ENCODE measurements around the gene CDKAL1.

The CDKAL1 gene

DNA sequence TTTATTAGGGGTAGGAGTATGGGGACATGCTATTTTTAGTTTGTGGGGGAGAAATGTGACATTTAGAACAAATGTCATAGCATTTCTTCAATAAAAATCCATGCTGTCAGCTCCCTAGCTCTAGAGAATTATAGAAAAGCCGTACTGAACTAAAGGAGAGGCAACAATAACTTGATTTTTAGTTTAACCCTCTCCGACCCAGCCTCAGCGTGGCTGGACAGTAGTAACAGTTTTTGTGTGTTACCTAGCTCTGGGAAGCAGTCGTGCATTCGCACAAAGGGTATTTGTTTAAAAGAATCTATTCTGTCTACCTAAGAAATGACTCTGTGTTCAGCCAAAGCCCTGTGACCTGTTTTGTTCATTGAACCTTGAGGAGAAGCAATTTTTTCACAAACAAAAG, 616.9 kb downstream of the CDKAL1 start:
- Histone ChIP-seq H3K36me3 (ENCODE audit: control insufficient read depth in 1 of 2, insufficient read depth in 2 of 2, low read depth in 1 of 2, low read length in 2 of 2) (no peaks in the 10 kb centered on the region), H3K9ac (ENCODE audit: low read length) (no peak overlapping the region), H2BK120ac (ENCODE audit: low read depth, low read length) (no peak overlapping the region), H2AFZ (ENCODE audit: low read depth, low read length) (no peak overlapping the region), H2AK5ac (ENCODE audit: low read length, severe bottlenecking) (no peak overlapping the region), H2BK12ac (ENCODE audit: low read length in 2 of 2) (no peak overlapping the region), H3K79me1 (replicated peaks; ENCODE audit: low read length, poor library complexity, severe bottlenecking) (peaks cover 2% of the 10 kb centered on the region), H4K8ac (ENCODE audit: low read length) (no peak overlapping the region), H3K4me3 (ENCODE audit: insufficient read depth in 1 of 2, low read depth in 1 of 2, low read length in 2 of 2) (no peak overlapping the region), H3K18ac (ENCODE audit: low read depth in 1 of 2, low read length in 2 of 2) (no peak overlapping the region), H4K91ac (ENCODE audit: low read length) (no peak overlapping the region), H2BK15ac (ENCODE audit: low read depth, poor library complexity, severe bottlenecking) (no peak overlapping the region), H3K27me3 (ENCODE audit: control insufficient read depth in 1 of 2, insufficient read depth in 1 of 2, low read length in 2 of 2) (no peaks in the 10 kb centered on the region), H3K4me2 (ENCODE audit: low read length, poor library complexity, severe bottlenecking) (no peak overlapping the region), H2BK5ac (ENCODE audit: low read depth, low read length, poor library complexity, severe bottlenecking) (no peak overlapping the region), H3K27ac (ENCODE audit: low read length, poor library complexity, severe bottlenecking) (no peak overlapping the region), H3K23ac (ENCODE audit: low read length in 2 of 2) (no peak overlapping the region), H3K4ac (ENCODE audit: low read depth in 1 of 2, low read length in 2 of 2) (no peak overlapping the region), H3K4me1 (ENCODE audit: control insufficient read depth, insufficient read depth, low read depth, low read length) (no peaks in the 10 kb centered on the region), H3K9me3 (ENCODE audit: control insufficient read depth, low read length) (no peaks in the 10 kb centered on the region), H3K14ac (ENCODE audit: low read length in 2 of 2) (no peak overlapping the region)
- WGBS, result 100% methylated on average over 3 of the region's 5 CpGs
- no peak for DNase-seq

DNA sequence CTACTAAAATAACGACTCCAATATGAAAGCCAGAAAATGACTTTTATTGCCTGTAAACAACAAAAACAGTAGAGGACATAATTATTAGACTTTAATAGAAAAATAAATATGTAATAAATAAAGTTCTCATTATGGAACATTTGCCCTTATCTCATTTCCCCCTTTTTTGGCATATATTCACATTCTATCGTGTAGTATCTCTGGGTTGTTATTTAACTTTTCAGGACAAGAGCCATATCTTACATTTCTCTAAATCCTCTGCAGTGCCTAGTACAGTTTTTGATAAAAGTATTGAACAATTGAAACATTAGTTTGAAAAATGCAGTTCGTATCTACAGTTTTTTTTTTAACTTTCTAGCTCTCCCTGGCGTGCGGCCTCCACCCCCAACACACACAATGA, 617.3 kb downstream of the CDKAL1 start:
- H3K9ac ChIP-seq (ENCODE audit: low read length), result no peak overlapping the region
- no peaks in the 10 kb centered on the region for H3K36me3 ChIP-seq (ENCODE audit: control insufficient read depth in 1 of 2, insufficient read depth in 2 of 2, low read depth in 1 of 2, low read length in 2 of 2)
- H2BK15ac ChIP-seq (ENCODE audit: low read depth, poor library complexity, severe bottlenecking), result no peak overlapping the region
- no peak for DNase-seq
- WGBS, result 95% methylated on average over 3 of the region's 5 CpGs
- no peak overlapping the region for H3K4me2 ChIP-seq (ENCODE audit: low read length, poor library complexity, severe bottlenecking)
- H3K79me1 ChIP-seq (replicated peaks; ENCODE audit: low read length, poor library complexity, severe bottlenecking), result peaks cover 2% of the 10 kb centered on the region
- H3K9me3 ChIP-seq (ENCODE audit: control insufficient read depth, low read length), result no peaks in the 10 kb centered on the region
- H3K4me1 ChIP-seq (ENCODE audit: control insufficient read depth, insufficient read depth, low read depth, low read length), result no peaks in the 10 kb centered on the region
- no peak overlapping the region for H3K27ac ChIP-seq (ENCODE audit: low read length, poor library complexity, severe bottlenecking)
- H3K18ac ChIP-seq (ENCODE audit: low read depth in 1 of 2, low read length in 2 of 2), result no peak overlapping the region
- no peak overlapping the region for H4K8ac ChIP-seq (ENCODE audit: low read length)
- no peak overlapping the region for H4K91ac ChIP-seq (ENCODE audit: low read length)
- no peak overlapping the region for H2AK5ac ChIP-seq (ENCODE audit: low read length, severe bottlenecking)
- no peak overlapping the region for H2BK5ac ChIP-seq (ENCODE audit: low read depth, low read length, poor library complexity, severe bottlenecking)
- H2BK12ac ChIP-seq (ENCODE audit: low read length in 2 of 2), result no peak overlapping the region
- H3K4ac ChIP-seq (ENCODE audit: low read depth in 1 of 2, low read length in 2 of 2), result no peak overlapping the region
- H2BK120ac ChIP-seq (ENCODE audit: low read depth, low read length), result no peak overlapping the region
- no peak overlapping the region for H3K14ac ChIP-seq (ENCODE audit: low read length in 2 of 2)
- no peaks in the 10 kb centered on the region for H3K27me3 ChIP-seq (ENCODE audit: control insufficient read depth in 1 of 2, insufficient read depth in 1 of 2, low read length in 2 of 2)
- H3K4me3 ChIP-seq (ENCODE audit: insufficient read depth in 1 of 2, low read depth in 1 of 2, low read length in 2 of 2), result no peak overlapping the region
- H3K23ac ChIP-seq (ENCODE audit: low read length in 2 of 2), result no peak overlapping the region
- H2AFZ ChIP-seq (ENCODE audit: low read depth, low read length), result no peak overlapping the region

DNA sequence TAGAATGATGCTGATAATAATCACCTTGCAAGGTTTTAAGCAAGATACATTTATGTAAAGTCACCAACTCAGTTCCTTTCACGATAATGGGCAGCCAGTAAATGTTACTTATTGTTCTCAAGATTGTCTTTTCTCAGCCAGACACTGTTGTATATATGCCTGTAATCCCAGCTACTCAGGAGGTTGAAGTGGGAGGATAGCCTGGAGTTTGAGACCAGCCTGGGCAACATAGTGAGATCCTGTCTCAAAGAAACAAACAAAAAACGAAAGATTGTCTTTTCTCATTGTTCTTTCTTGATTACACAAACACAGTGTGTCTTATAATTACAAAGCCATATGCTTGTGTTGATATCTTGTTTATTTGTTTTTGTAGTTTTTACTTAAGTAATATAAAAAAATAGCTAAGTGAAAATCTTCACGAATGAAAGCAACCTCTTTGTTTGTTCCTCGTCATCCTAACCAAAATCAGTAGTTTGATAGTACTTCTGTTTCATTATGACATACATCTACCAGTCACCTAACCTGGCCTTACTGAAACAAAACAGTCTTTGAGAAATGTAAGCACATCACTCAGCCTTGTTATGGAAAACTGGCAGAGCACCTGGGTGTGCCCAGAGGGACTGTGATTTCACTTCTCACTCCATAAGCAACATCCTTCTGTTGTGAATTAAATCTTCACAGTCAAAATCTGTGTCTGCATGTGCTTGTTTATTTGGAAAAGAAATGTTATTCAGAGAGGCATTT, 623.1 kb downstream of the CDKAL1 start:
- Histone ChIP-seq H3K79me1 (replicated peaks; ENCODE audit: low read length, poor library complexity, severe bottlenecking) (peaks cover 2% of the 10 kb centered on the region), H3K9me3 (ENCODE audit: control insufficient read depth, low read length) (no peaks in the 10 kb centered on the region), H3K4me2 (ENCODE audit: low read length, poor library complexity, severe bottlenecking) (no peak overlapping the region), H3K4me1 (ENCODE audit: control insufficient read depth, insufficient read depth, low read depth, low read length) (no peaks in the 10 kb centered on the region), H3K27ac (ENCODE audit: low read length, poor library complexity, severe bottlenecking) (no peak overlapping the region), H3K4me3 (ENCODE audit: insufficient read depth in 1 of 2, low read depth in 1 of 2, low read length in 2 of 2) (no peak overlapping the region), H3K14ac (ENCODE audit: low read length in 2 of 2) (no peak overlapping the region), H4K91ac (ENCODE audit: low read length) (no peak overlapping the region), H2BK5ac (ENCODE audit: low read depth, low read length, poor library complexity, severe bottlenecking) (no peak overlapping the region), H3K9ac (ENCODE audit: low read length) (no peak overlapping the region), H2AK5ac (ENCODE audit: low read length, severe bottlenecking) (no peak overlapping the region), H2AFZ (ENCODE audit: low read depth, low read length) (no peak overlapping the region), H2BK15ac (ENCODE audit: low read depth, poor library complexity, severe bottlenecking) (no peak overlapping the region), H3K27me3 (ENCODE audit: control insufficient read depth in 1 of 2, insufficient read depth in 1 of 2, low read length in 2 of 2) (no peaks in the 10 kb centered on the region), H4K8ac (ENCODE audit: low read length) (no peak overlapping the region), H2BK12ac (ENCODE audit: low read length in 2 of 2) (no peak overlapping the region), H3K18ac (ENCODE audit: low read depth in 1 of 2, low read length in 2 of 2) (peak overlapping the region in 1 of 2 experiments; percentile 30), H3K23ac (ENCODE audit: low read length in 2 of 2) (no peak overlapping the region), H3K4ac (ENCODE audit: low read depth in 1 of 2, low read length in 2 of 2) (no peak overlapping the region), H3K36me3 (ENCODE audit: control insufficient read depth in 1 of 2, insufficient read depth in 2 of 2, low read depth in 1 of 2, low read length in 2 of 2) (no peaks in the 10 kb centered on the region), H2BK120ac (ENCODE audit: low read depth, low read length) (no peak overlapping the region)
- WGBS, result 97% methylated on average over 3 of the region's 4 CpGs
- no peak for DNase-seq

DNA sequence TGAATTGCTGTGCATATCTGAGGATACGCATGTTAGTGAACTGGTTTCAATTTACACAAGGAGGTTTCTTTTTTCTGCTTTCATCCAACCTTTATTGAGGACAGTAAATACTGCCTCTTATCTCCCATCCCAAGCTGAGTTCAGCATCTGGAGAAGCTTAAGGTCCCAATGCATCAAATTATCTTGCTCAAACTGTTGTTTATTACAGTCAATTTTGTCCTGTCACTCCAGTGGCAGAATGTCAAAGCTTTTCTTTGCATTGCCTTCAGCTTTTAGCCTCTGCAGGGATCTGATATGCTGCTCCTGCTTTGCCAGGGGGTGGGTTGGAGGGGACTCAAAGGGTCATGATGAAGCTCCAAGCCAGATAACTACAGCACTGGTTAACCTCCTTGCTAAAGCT, 623.9 kb downstream of the CDKAL1 start:
- H3K4me2 ChIP-seq (ENCODE audit: low read length, poor library complexity, severe bottlenecking), result no peak overlapping the region
- no peak overlapping the region for H4K8ac ChIP-seq (ENCODE audit: low read length)
- H2AFZ ChIP-seq (ENCODE audit: low read depth, low read length), result no peak overlapping the region
- H3K4me1 ChIP-seq (ENCODE audit: control insufficient read depth, insufficient read depth, low read depth, low read length), result no peaks in the 10 kb centered on the region
- H3K27me3 ChIP-seq (ENCODE audit: control insufficient read depth in 1 of 2, insufficient read depth in 1 of 2, low read length in 2 of 2), result no peaks in the 10 kb centered on the region
- no peak overlapping the region for H3K23ac ChIP-seq (ENCODE audit: low read length in 2 of 2)
- no peak overlapping the region for H4K91ac ChIP-seq (ENCODE audit: low read length)
- no peak overlapping the region for H2BK5ac ChIP-seq (ENCODE audit: low read depth, low read length, poor library complexity, severe bottlenecking)
- no peak overlapping the region for H3K4ac ChIP-seq (ENCODE audit: low read depth in 1 of 2, low read length in 2 of 2)
- H2BK15ac ChIP-seq (ENCODE audit: low read depth, poor library complexity, severe bottlenecking), result no peak overlapping the region
- peaks cover 2% of the 10 kb centered on the region for H3K79me1 ChIP-seq (replicated peaks; ENCODE audit: low read length, poor library complexity, severe bottlenecking)
- no peak overlapping the region for H2BK120ac ChIP-seq (ENCODE audit: low read depth, low read length)
- H3K4me3 ChIP-seq (ENCODE audit: insufficient read depth in 1 of 2, low read depth in 1 of 2, low read length in 2 of 2), result no peak overlapping the region
- H3K18ac ChIP-seq (ENCODE audit: low read depth in 1 of 2, low read length in 2 of 2), result peak overlapping the region in 1 of 2 experiments; percentile 77
- H2AK5ac ChIP-seq (ENCODE audit: low read length, severe bottlenecking), result no peak overlapping the region
- no peaks in the 10 kb centered on the region for H3K9me3 ChIP-seq (ENCODE audit: control insufficient read depth, low read length)
- H3K14ac ChIP-seq (ENCODE audit: low read length in 2 of 2), result no peak overlapping the region
- no peak overlapping the region for H3K27ac ChIP-seq (ENCODE audit: low read length, poor library complexity, severe bottlenecking)
- H2BK12ac ChIP-seq (ENCODE audit: low read length in 2 of 2), result no peak overlapping the region
- H3K9ac ChIP-seq (ENCODE audit: low read length), result no peak overlapping the region
- 91% methylated on average over 1 of the region's 1 CpG for WGBS
- DNase-seq, result no peak
- no peaks in the 10 kb centered on the region for H3K36me3 ChIP-seq (ENCODE audit: control insufficient read depth in 1 of 2, insufficient read depth in 2 of 2, low read depth in 1 of 2, low read length in 2 of 2)

Data from mesenchymal stem cell (in vitro differentiated cells and primary cell).